Activated CD8-positive, alpha-beta T cell treated with anti-CD3 and anti-CD28 coated beads for 36 hours (primary cell): ENCODE results near the gene SELENOM. TPM values are rescaled to one million over a fixed set of nuclear protein-coding genes. Genes with fewer than 3 reads are reported as not detected.

Source experiments
- ATAC-seq: fragments of 200-7000 bp; cut with Tn5 transposase; one replicate; pipeline ENCODE4 v1.10.0; 2021; ENCODE audit warnings: mild to moderate bottlenecking, moderate library complexity
- CTCF ChIA-PET: fragments of 350-600 bp; sonication (Branson Sonifier 250); formaldehyde crosslinking; loops from one replicate; lab custom pipeline; 2021; ENCODE audit warnings: antibody characterized with exemption; lab: Charles Lee
- POLR2A ChIA-PET: fragments of 350-600 bp; sonication (Branson Sonifier 250); formaldehyde crosslinking; loops from one replicate; lab custom pipeline; 2021; ENCODE audit warnings: antibody characterized with exemption; lab: Charles Lee
- DNase-seq: peaks from one replicate; pipeline ENCODE4 v3.0.0-alpha.2; 2020
- H3K27ac Mint-ChIP-seq: one replicate; pipeline ENCODE4 v1.8.0; 2021; ENCODE audit warnings: mild to moderate bottlenecking, mixed read lengths
- H3K27me3 Mint-ChIP-seq: one replicate; pipeline ENCODE4 v1.8.0; 2021; ENCODE audit warnings: mixed read lengths
- H3K36me3 Mint-ChIP-seq: one replicate; pipeline ENCODE4 v1.8.0; 2021; ENCODE audit warnings: low read depth, mixed read lengths
- H3K4me1 Mint-ChIP-seq: one replicate; pipeline ENCODE4 v1.8.0; 2021; ENCODE audit warnings: low read depth, mixed read lengths
- H3K4me3 Mint-ChIP-seq: one replicate; pipeline ENCODE4 v1.8.0; 2021; ENCODE audit warnings: mild to moderate bottlenecking, moderate library complexity, mixed read lengths
- H3K9me3 Mint-ChIP-seq: one replicate; pipeline ENCODE4 v1.8.0; 2021; ENCODE audit warnings: mixed read lengths
- intact Hi-C: fragments of 100-400 bp; cut with micrococcal nuclease; formaldehyde crosslinking; loops from one replicate; pipeline ENCODE4 v1.10.0; 2022
- total RNA-seq, 2 experiments: library from RNA; stranded (reverse); gene quantifications; one replicate each; pipeline ENCODE4 v1.2.3, GENCODE V29; 2021
- TF ChIP-seq, protein P1 (sequence below): fragments of 200-600 bp; IDR thresholded peaks from one replicate; pipeline ENCODE4 v1.8.0; 2022; ENCODE audit warnings: antibody characterized with exemption, mild to moderate bottlenecking

SELENOM gene
- total RNA-seq, 2 experiments from 2014 or later = 3.6 to 5.8 TPM

DNA sequence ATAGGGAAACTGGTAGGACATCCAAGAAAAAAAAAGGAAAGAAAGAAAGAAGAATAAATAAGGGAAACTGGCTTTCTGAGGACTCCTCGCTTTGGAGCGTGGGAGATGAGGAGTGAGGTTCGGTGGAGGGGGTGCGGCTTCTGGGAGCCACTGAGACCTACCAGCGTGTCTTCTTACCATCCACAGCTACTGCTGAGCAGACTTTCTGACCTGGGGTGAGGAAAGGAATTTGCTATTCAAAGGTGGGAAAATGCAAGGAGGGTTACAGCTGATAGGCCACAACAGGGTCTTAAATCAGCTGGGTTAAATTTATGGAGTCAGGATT lies 488 bp upstream of the SELENOM start:
- TF ChIP-seq, protein P1, sequence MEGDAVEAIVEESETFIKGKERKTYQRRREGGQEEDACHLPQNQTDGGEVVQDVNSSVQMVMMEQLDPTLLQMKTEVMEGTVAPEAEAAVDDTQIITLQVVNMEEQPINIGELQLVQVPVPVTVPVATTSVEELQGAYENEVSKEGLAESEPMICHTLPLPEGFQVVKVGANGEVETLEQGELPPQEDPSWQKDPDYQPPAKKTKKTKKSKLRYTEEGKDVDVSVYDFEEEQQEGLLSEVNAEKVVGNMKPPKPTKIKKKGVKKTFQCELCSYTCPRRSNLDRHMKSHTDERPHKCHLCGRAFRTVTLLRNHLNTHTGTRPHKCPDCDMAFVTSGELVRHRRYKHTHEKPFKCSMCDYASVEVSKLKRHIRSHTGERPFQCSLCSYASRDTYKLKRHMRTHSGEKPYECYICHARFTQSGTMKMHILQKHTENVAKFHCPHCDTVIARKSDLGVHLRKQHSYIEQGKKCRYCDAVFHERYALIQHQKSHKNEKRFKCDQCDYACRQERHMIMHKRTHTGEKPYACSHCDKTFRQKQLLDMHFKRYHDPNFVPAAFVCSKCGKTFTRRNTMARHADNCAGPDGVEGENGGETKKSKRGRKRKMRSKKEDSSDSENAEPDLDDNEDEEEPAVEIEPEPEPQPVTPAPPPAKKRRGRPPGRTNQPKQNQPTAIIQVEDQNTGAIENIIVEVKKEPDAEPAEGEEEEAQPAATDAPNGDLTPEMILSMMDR = no peak
- H3K4me1 Mint-ChIP-seq = peaks cover 18% of the 10 kb centered on the region
- ChIA-PET POLR2A (interaction anchor here (3.0 to 3.2 kb wide), 2 partner anchors 24 to 26 kb away, joined by 7 to 12 read pairs; partner anchors contain the start of gene SMTN), CTCF (interaction anchor here (0.6 to 2.2 kb wide), 27 partner anchors 9 to 407 kb away, joined by 3 to 12 read pairs (median 4); partner anchors contain the start of genes LIMK2 and RNF185)
- peak overlapping the region; percentile 80 for H3K27ac Mint-ChIP-seq
- no peaks in the 10 kb centered on the region for H3K36me3 Mint-ChIP-seq
- H3K9me3 Mint-ChIP-seq = no peaks in the 10 kb centered on the region
- peak overlapping the region; percentile 78 for H3K4me3 Mint-ChIP-seq
- ATAC-seq (peak; percentile 18), DNase-seq (no peak)
- H3K27me3 Mint-ChIP-seq = no peaks in the 10 kb centered on the region
- intact Hi-C loops = loop anchor here (10.0 kb wide), 1 partner anchor 187 kb away; the partner anchor contains the start of gene PIK3IP1

DNA sequence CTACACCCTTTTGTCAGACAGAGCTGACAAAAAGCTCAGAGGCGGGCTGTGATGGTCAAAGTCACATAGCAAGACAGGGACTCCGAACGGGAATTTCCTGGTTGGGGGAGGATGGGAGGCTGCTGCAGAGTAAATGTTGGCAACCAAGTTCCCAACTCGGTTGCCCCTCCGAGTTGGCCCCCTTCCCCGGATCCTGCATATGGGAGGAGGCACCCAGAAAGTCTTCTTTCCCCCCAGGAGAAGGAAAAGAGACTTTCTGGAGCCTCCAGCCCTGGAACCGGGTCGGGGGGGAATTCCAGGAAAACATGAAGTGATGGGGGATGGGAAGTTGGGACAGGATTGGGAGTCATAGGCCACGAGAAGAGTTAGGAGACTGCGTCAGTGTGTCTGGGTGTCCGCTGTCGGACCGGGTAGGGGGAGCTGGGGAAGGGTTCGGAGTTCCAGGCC lies 614 bp downstream of the SELENOM start:
- intact Hi-C loops = loop anchor here (10.0 kb wide), 1 partner anchor 188 kb away; the partner anchor contains the start of gene PIK3IP1
- Mint-ChIP-seq H3K4me1 (peaks cover 18% of the 10 kb centered on the region), H3K9me3 (no peaks in the 10 kb centered on the region), H3K27me3 (no peaks in the 10 kb centered on the region), H3K36me3 (no peaks in the 10 kb centered on the region), H3K4me3 (peak overlapping the region; percentile 78), H3K27ac (no peak overlapping the region)
- POLR2A ChIA-PET = interaction anchor here (1.5 to 3.2 kb wide), 3 partner anchors 8 to 25 kb away, joined by 3 to 12 read pairs (median 7); partner anchors contain the start of gene SMTN
- TF ChIP-seq, protein P1 = no peak
- CTCF ChIA-PET = interaction anchor here (1.0 to 2.2 kb wide), 10 partner anchors 18 to 190 kb away, joined by 3 to 12 read pairs (median 6); partner anchors contain the start of genes LIMK2 and RNF185
- no peak for ATAC-seq
- DNase-seq = no peak

GRCh38 chr22:31106001-31106571 lies 1.3 kb downstream of the SELENOM start:
- H3K4me3 Mint-ChIP-seq = peak overlapping the region; percentile 34
- DNase-seq (no peak), ATAC-seq (no peak)
- no peaks in the 10 kb centered on the region for H3K9me3 Mint-ChIP-seq
- no peaks in the 10 kb centered on the region for H3K27me3 Mint-ChIP-seq
- peaks cover 18% of the 10 kb centered on the region for H3K4me1 Mint-ChIP-seq
- intact Hi-C loops = loop anchor here (10.0 kb wide), 1 partner anchor 189 kb away; the partner anchor contains the start of gene PIK3IP1
- H3K27ac Mint-ChIP-seq = no peak overlapping the region
- POLR2A ChIA-PET = interaction anchor here (1.5 to 3.2 kb wide), 3 partner anchors 8 to 25 kb away, joined by 3 to 12 read pairs (median 7); partner anchors contain the start of gene SMTN
- TF ChIP-seq, protein P1 = no peak
- CTCF ChIA-PET = interaction anchor here (1.7 to 1.9 kb wide), 2 partner anchors 21 to 105 kb away, joined by 8 to 10 read pairs; partner anchors contain the start of gene LIMK2
- no peaks in the 10 kb centered on the region for H3K36me3 Mint-ChIP-seq

GRCh38 chr22:31105282-31105929 lies 2.0 kb downstream of the SELENOM start:
- CTCF ChIA-PET = interaction anchor here (0.9 to 1.7 kb wide), 2 partner anchors 10 to 20 kb away, joined by 4 to 10 read pairs; no protein-coding TSS in a partner anchor
- Mint-ChIP-seq H3K4me3 (no peak overlapping the region), H3K27me3 (no peaks in the 10 kb centered on the region), H3K9me3 (no peaks in the 10 kb centered on the region), H3K27ac (no peak overlapping the region), H3K4me1 (peaks cover 18% of the 10 kb centered on the region), H3K36me3 (no peaks in the 10 kb centered on the region)
- TF ChIP-seq, protein P1 = no peak
- ATAC-seq = no peak
- intact Hi-C loops = loop anchor here (10.0 kb wide), 1 partner anchor 189 kb away; the partner anchor contains the start of gene PIK3IP1
- DNase-seq = no peak
- POLR2A ChIA-PET = interaction anchor here (3.2 kb wide), 1 partner anchor 24 kb away, joined by 7 read pairs; the partner anchor contains the start of gene SMTN
